ENCODE results near the gene NAA20. TPM values are rescaled to one million over a fixed set of nuclear protein-coding genes. Genes with fewer than 3 reads are reported as not detected.

The NAA20 gene
- total RNA-seq, 1 donor from 2014 or later, result 41.8 TPM

- no peak for TF ChIP-seq CTCF (conservative IDR thresholded peaks at IDR 0.05; ENCODE audit: low read depth, low read length)
- H3K4me3 ChIP-seq (ENCODE audit: low read depth, low read length), result no peak overlapping the region
- DNase-seq (ENCODE audit: low read depth), result no peak
Measured at GRCh38 chr20:19970256-19970765, 46.9 kb upstream of the NAA20 start.

GRCh38 chr20:19971116-19971515 lies 46.0 kb upstream of the NAA20 start:
- no peak for DNase-seq (ENCODE audit: low read depth)
- TF ChIP-seq CTCF (conservative IDR thresholded peaks at IDR 0.05; ENCODE audit: low read depth, low read length), result no peak
- H3K4me3 ChIP-seq (ENCODE audit: low read depth, low read length), result no peak overlapping the region

- no peak for DNase-seq (ENCODE audit: low read depth)
- peak overlapping the region; percentile 76 for H3K4me3 ChIP-seq (ENCODE audit: low read depth, low read length)
- TF ChIP-seq CTCF (conservative IDR thresholded peaks at IDR 0.05; ENCODE audit: low read depth, low read length), result no peak
Measured at GRCh38 chr20:19973961-19974629, 43.1 kb upstream of the NAA20 start.

- DNase-seq (ENCODE audit: low read depth), result peak; percentile 76
- TF ChIP-seq CTCF (conservative IDR thresholded peaks at IDR 0.05; ENCODE audit: low read depth, low read length), result no peak
- peak overlapping the region; percentile 76 for H3K4me3 ChIP-seq (ENCODE audit: low read depth, low read length)
Measured at GRCh38 chr20:19974630-19975435, 42.3 kb upstream of the NAA20 start.

- no peak for TF ChIP-seq CTCF (conservative IDR thresholded peaks at IDR 0.05; ENCODE audit: low read depth, low read length)
- peak overlapping the region; percentile 76 for H3K4me3 ChIP-seq (ENCODE audit: low read depth, low read length)
- DNase-seq (ENCODE audit: low read depth), result no peak
Measured at GRCh38 chr20:19975436-19975799, 41.7 kb upstream of the NAA20 start.

GRCh38 chr20:19975901-19976300 lies 41.3 kb upstream of the NAA20 start:
- TF ChIP-seq CTCF (conservative IDR thresholded peaks at IDR 0.05; ENCODE audit: low read depth, low read length), result no peak
- no peak for DNase-seq (ENCODE audit: low read depth)
- H3K4me3 ChIP-seq (ENCODE audit: low read depth, low read length), result peak overlapping the region; percentile 76

Measured in epithelial cell of proximal tubule (primary cell).